B cell (primary cell): ENCODE measurements around the gene TEX9. TPM values are rescaled to one million over a fixed set of nuclear protein-coding genes. Genes with fewer than 3 reads are reported as not detected.

Experiments used
- ATAC-seq: fragments of 200-7000 bp; cut with Tn5 transposase; one replicate; pipeline ENCODE4 v1.10.0; 2021; ENCODE audit warnings: low read depth, mild to moderate bottlenecking, moderate number of reproducible peaks, moderate library complexity
- CTCF ChIA-PET: fragments of 350-600 bp; sonication (Branson Sonifier 250); formaldehyde crosslinking; loops from one replicate; lab custom pipeline; 2021; ENCODE audit warnings: antibody characterized with exemption, inconsistent platforms; lab: Charles Lee
- POLR2A ChIA-PET: fragments of 350-600 bp; sonication (Branson Sonifier 250); formaldehyde crosslinking; loops from one replicate; lab custom pipeline; 2021; ENCODE audit warnings: antibody characterized with exemption; lab: Charles Lee
- DNase-seq: peaks from one replicate; pipeline ENCODE4 v3.0.0; 2013
- H2AFZ ChIP-seq: 2 replicates; pipeline ENCODE4 v1.6.1; 2012; ENCODE audit warnings: mild to moderate bottlenecking, low read depth, low read length; ENCODE audit not compliant: insufficient read depth, poor library complexity, severe bottlenecking
- H3K27ac ChIP-seq, 2 donors: 1 replicate in 1 of 2; 2 replicates in 1 of 2; pipeline ENCODE4 v1.5.1; 2012 to 2013; ENCODE audit warnings: low read length in 2 of 2, mild to moderate bottlenecking in 2 of 2, moderate library complexity in 1 of 2
- H3K27me3 ChIP-seq, 4 experiments: fragments of 200-600 bp in 1 of 4; sonication (generic) in 1 of 4; replicated peaks in 1 of 4; 1 replicate in 2 of 4; 2 replicates in 2 of 4; pipeline versions ENCODE4 v1.6.1 to v1.7.0; 2013 to 2016; ENCODE audit warnings: low read length in 3 of 4, mild to moderate bottlenecking in 2 of 4, mixed read lengths in 1 of 4, moderate library complexity in 1 of 4; ENCODE audit not compliant: insufficient read depth in 4 of 4, control insufficient read depth in 3 of 4; ENCODE audit errors: control extremely low read depth in 1 of 4
- H3K36me3 ChIP-seq, 2 experiments: replicated peaks in 1 of 2; 1 replicate in 1 of 2; 2 replicates in 1 of 2; pipeline versions ENCODE4 v1.6.1 to v1.7.1; 2013; ENCODE audit warnings: low read length in 1 of 2; ENCODE audit not compliant: insufficient read depth in 2 of 2, control insufficient read depth in 1 of 2; ENCODE audit errors: control extremely low read depth in 1 of 2, extremely low read depth in 1 of 2
- H3K4me1 ChIP-seq, 2 donors: fragments of 200-600 bp in 1 of 2; sonication (generic) in 1 of 2; 1 replicate in 1 of 2; 2 replicates in 1 of 2; pipeline versions ENCODE4 v1.5.1 to v1.6.1; 2013 to 2017; ENCODE audit warnings: low read length in 2 of 2; ENCODE audit not compliant: control insufficient read depth in 2 of 2, insufficient read depth in 2 of 2
- H3K4me2 ChIP-seq: replicated peaks from 2 replicates; pipeline ENCODE3; 2012; ENCODE audit warnings: mild to moderate bottlenecking, low read depth, low read length; ENCODE audit not compliant: poor library complexity, severe bottlenecking
- H3K4me3 ChIP-seq, 5 experiments: fragments of 200-600 bp in 1 of 5; sonication (generic) in 1 of 5; 1 replicate in 3 of 5; 2 replicates in 2 of 5; pipeline versions ENCODE4 v1.5.1 to v1.7.0; 2011 to 2016; ENCODE audit warnings: low read length in 4 of 5, mild to moderate bottlenecking in 4 of 5, low read depth in 2 of 5, control low read depth in 1 of 5, moderate library complexity in 1 of 5; ENCODE audit not compliant: insufficient read depth in 1 of 5; ENCODE audit errors: control extremely low read depth in 1 of 5, extremely low read depth in 1 of 5
- H3K79me2 ChIP-seq: fragments of 200-600 bp; sonication (generic); one replicate; pipeline ENCODE4 v1.6.0; 2016; ENCODE audit warnings: low read length; ENCODE audit not compliant: control insufficient read depth, insufficient read depth
- H3K9ac ChIP-seq: fragments of 200-600 bp; sonication (generic); 2 replicates; pipeline ENCODE4 v1.6.1; 2017; ENCODE audit warnings: mild to moderate bottlenecking, low read length, moderate library complexity
- H3K9me3 ChIP-seq, 3 donors: one replicate each; pipeline versions ENCODE4 v1.6.1 to v1.7.1; 2013; ENCODE audit warnings: low read length in 2 of 3; ENCODE audit not compliant: control insufficient read depth in 2 of 3, insufficient read depth in 1 of 3; ENCODE audit errors: control extremely low read depth in 1 of 3
- H4K20me1 ChIP-seq: 2 replicates; pipeline ENCODE4 v1.6.0; 2012; ENCODE audit warnings: mild to moderate bottlenecking, low read length; ENCODE audit not compliant: insufficient read depth, control insufficient read depth, poor library complexity, severe bottlenecking
- H3K27ac Mint-ChIP-seq: one replicate; pipeline ENCODE4 v1.8.0; 2021; ENCODE audit warnings: mixed read lengths
- H3K27me3 Mint-ChIP-seq: one replicate; pipeline ENCODE4 v1.8.0; 2021; ENCODE audit warnings: mixed read lengths
- H3K4me1 Mint-ChIP-seq: one replicate; pipeline ENCODE4 v1.8.0; 2021; ENCODE audit warnings: mixed read lengths
- H3K4me3 Mint-ChIP-seq: one replicate; pipeline ENCODE4 v1.8.0; 2021; ENCODE audit warnings: mixed read lengths
- H3K9me3 Mint-ChIP-seq: one replicate; pipeline ENCODE4 v1.8.0; 2022; ENCODE audit warnings: mixed read lengths; ENCODE audit not compliant: insufficient read depth
- EZH2 ChIP-seq: IDR thresholded peaks from 2 replicates; pipeline ENCODE4 v1.6.1; 2012; ENCODE audit warnings: borderline replicate concordance, low read depth, mild to moderate bottlenecking, moderate library complexity, low read length; ENCODE audit not compliant: insufficient read depth, poor library complexity, severe bottlenecking
- whole genome bisulfite sequencing: methylation state at CpG from one replicate; pipeline ENCODE4 v1.1.5; 2013; ENCODE audit warnings: missing lambda C conversion rate; ENCODE audit not compliant: insufficient coverage; 5-methylcytosine and 5-hydroxymethylcytosine counted together
- intact Hi-C: fragments of 100-400 bp; cut with micrococcal nuclease; formaldehyde crosslinking; loops from one replicate; pipeline ENCODE4 v1.10.0; 2022
- polyA plus RNA-seq: library from polyadenylated mRNA; depleted of rRNA; stranded (reverse); fragments of >200 nt; gene quantifications from 2 replicates; pipeline ENCODE4 v1.2.3, GENCODE V29; 2012
- total RNA-seq, 2 donors: library from RNA; stranded (reverse); fragments of 120-200 nt in 1 of 2; gene quantifications; 1 replicate in 1 of 2; 2 replicates in 1 of 2; pipeline versions ENCODE4 v1.2.3 to v1.2.4, GENCODE V29; 2013 to 2022
- TF ChIP-seq, protein P1 (sequence below): fragments of 200-600 bp; IDR thresholded peaks from one replicate; pipeline ENCODE4 v1.8.0; 2022; ENCODE audit warnings: antibody characterized with exemption, mild to moderate bottlenecking

The TEX9 gene
- total and polyA plus RNA-seq, 2 donors (not counting 1 experiment from before 2014, with no cell fraction given), result 7.6 to 43.1 TPM

DNA sequence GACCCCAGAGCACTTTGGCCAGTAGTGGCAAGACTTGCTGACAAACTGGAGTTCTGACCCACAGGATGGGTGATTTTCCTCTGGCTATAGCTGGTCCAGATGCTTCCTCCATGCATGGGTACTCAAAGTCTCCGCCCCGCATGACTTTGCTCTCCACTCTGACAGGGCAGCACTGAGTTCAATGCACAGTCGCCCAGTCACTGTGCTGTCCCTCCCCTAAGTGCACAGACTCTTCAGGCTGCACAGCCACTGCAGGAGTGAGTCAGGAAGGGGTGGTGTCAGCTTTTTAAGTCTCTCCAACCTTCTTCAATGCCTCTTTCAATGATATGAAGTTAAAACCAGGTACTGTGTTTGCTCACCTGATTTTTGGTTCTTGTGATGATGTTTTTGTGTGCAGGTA is 17.8 kb downstream of the TEX9 start:
- no peaks in the 10 kb centered on the region for H3K79me2 ChIP-seq
- H3K4me2 ChIP-seq, result no peak overlapping the region
- H3K4me1 ChIP-seq, result no peaks in the 10 kb centered on the region
- no peaks in the 10 kb centered on the region for H3K27me3 ChIP-seq
- DNase-seq (no peak), ATAC-seq (no peak)
- H2AFZ ChIP-seq, result no peak overlapping the region
- H3K9me3 ChIP-seq, result peaks cover 0 to 11% (median 8%) of the 10 kb centered on the region in 3 donors
- TF ChIP-seq, protein P1, sequence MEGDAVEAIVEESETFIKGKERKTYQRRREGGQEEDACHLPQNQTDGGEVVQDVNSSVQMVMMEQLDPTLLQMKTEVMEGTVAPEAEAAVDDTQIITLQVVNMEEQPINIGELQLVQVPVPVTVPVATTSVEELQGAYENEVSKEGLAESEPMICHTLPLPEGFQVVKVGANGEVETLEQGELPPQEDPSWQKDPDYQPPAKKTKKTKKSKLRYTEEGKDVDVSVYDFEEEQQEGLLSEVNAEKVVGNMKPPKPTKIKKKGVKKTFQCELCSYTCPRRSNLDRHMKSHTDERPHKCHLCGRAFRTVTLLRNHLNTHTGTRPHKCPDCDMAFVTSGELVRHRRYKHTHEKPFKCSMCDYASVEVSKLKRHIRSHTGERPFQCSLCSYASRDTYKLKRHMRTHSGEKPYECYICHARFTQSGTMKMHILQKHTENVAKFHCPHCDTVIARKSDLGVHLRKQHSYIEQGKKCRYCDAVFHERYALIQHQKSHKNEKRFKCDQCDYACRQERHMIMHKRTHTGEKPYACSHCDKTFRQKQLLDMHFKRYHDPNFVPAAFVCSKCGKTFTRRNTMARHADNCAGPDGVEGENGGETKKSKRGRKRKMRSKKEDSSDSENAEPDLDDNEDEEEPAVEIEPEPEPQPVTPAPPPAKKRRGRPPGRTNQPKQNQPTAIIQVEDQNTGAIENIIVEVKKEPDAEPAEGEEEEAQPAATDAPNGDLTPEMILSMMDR, result no peak
- no peak for TF ChIP-seq EZH2
- no peak overlapping the region for H3K4me3 Mint-ChIP-seq
- H3K27ac ChIP-seq, result no peak overlapping the region
- no peak overlapping the region for H3K4me3 ChIP-seq
- H3K9me3 Mint-ChIP-seq, result peaks cover 13% of the 10 kb centered on the region
- intact Hi-C loops, result no loop called here
- H3K4me1 Mint-ChIP-seq, result no peaks in the 10 kb centered on the region
- CTCF ChIA-PET, result no interaction called here
- H3K27ac Mint-ChIP-seq, result no peak overlapping the region
- H4K20me1 ChIP-seq, result no peaks in the 10 kb centered on the region
- POLR2A ChIA-PET, result no interaction called here
- no peaks in the 10 kb centered on the region for H3K27me3 Mint-ChIP-seq
- H3K9ac ChIP-seq, result no peak overlapping the region
- WGBS, result 100% methylated on average over 3 of the region's 3 CpGs
- no peaks in the 10 kb centered on the region for H3K36me3 ChIP-seq

DNA sequence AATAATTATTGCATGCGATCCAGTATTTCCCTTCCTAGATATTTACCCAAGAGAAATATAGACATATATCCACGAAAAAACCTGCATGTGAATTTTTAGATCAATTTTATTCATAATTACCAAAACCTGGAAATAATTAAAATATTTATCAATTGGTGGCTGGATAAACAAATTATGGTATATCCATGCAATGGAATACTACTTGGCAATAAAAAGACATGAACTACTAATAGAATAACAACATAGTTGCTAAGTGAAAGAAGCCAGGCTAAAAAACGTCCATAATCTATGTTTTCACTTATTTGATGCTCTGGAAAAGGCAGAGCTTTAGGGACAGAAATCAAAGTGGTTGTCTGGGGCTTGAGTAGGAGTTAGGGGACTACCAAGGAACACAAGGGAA is 20.7 kb downstream of the TEX9 start:
- Histone ChIP-seq H2AFZ (no peak overlapping the region), H3K36me3 (no peaks in the 10 kb centered on the region), H3K4me3 (no peak overlapping the region), H3K27me3 (no peaks in the 10 kb centered on the region), H3K79me2 (no peaks in the 10 kb centered on the region), H3K4me2 (no peak overlapping the region), H3K27ac (no peak overlapping the region), H4K20me1 (no peaks in the 10 kb centered on the region), H3K9me3 (peaks cover 0 to 8% (median 0%) of the 10 kb centered on the region in 3 donors), H3K4me1 (no peaks in the 10 kb centered on the region), H3K9ac (no peak overlapping the region)
- no peak overlapping the region for H3K4me3 Mint-ChIP-seq
- ATAC-seq (no peak), DNase-seq (no peak)
- H3K27me3 Mint-ChIP-seq, result no peaks in the 10 kb centered on the region
- no CpG with 5 or more reads among the region's 3 CpGs for WGBS
- POLR2A ChIA-PET, result no interaction called here
- no peak overlapping the region for H3K27ac Mint-ChIP-seq
- no peaks in the 10 kb centered on the region for H3K4me1 Mint-ChIP-seq
- H3K9me3 Mint-ChIP-seq, result peaks cover under 1% of the 10 kb centered on the region
- intact Hi-C loops, result no loop called here
- CTCF ChIA-PET, result no interaction called here
- TF ChIP-seq, protein P1, result no peak
- no peak for TF ChIP-seq EZH2
